K562 (cell line): ENCODE data around the gene ANAPC2. TPM values are rescaled to one million over a fixed set of nuclear protein-coding genes. Genes with fewer than 3 reads are reported as not detected.
A peak's percentile ranks its signal among the peaks of the same experiment; 100 is the strongest.

Experiments
- CSDE1 ChIP-seq, 2 experiments: fragments of 450-650 bp; IDR thresholded peaks; 2 replicates each; pipeline ENCODE4 v1.6.1; 2016; ENCODE audit warnings: mild to moderate bottlenecking in 1 of 2
- E2F1 ChIP-seq: sonication (generic); formaldehyde crosslinking; IDR thresholded peaks from 2 replicates; pipeline ENCODE4 v1.8.1; 2023; ENCODE audit warnings: mild to moderate bottlenecking, missing genetic modification reagents, moderate library complexity
- E2F6 ChIP-seq, 2 experiments: IDR thresholded peaks; 2 replicates each; pipeline ENCODE4 v1.6.1; 2011; ENCODE audit warnings: borderline replicate concordance in 1 of 2, control low read depth in 1 of 2, low read depth in 1 of 2, low read length in 1 of 2, mild to moderate bottlenecking in 1 of 2, mixed read lengths in 1 of 2, moderate library complexity in 1 of 2; ENCODE audit not compliant: insufficient read depth in 1 of 2, insufficient read length in 1 of 2, poor library complexity in 1 of 2, severe bottlenecking in 1 of 2; ENCODE audit errors: extremely low read depth in 1 of 2
- EP400 ChIP-seq: fragments of 450-650 bp; IDR thresholded peaks from 2 replicates; pipeline ENCODE4 v1.6.1; 2017; ENCODE audit warnings: antibody characterized with exemption, mild to moderate bottlenecking, moderate library complexity
- ERF ChIP-seq: fragments of 450-650 bp; formaldehyde crosslinking; IDR thresholded peaks from 2 replicates; pipeline ENCODE4 v1.4.0; 2020; ENCODE audit warnings: mild to moderate bottlenecking, mixed read lengths
- FOXM1 ChIP-seq, 2 experiments: fragments of 450-650 bp in 1 of 2; sonication (generic) in 1 of 2; formaldehyde crosslinking in 1 of 2; IDR thresholded peaks; 2 replicates each; pipeline versions ENCODE4 v1.6.1 to v1.9.0; 2017 to 2022; ENCODE audit warnings: low read depth in 2 of 2, mild to moderate bottlenecking in 2 of 2, missing genetic modification reagents in 1 of 2, moderate library complexity in 1 of 2
- FOXP4 ChIP-seq: sonication (generic); formaldehyde crosslinking; IDR thresholded peaks from 2 replicates; pipeline ENCODE4 v1.8.0; 2022; ENCODE audit warnings: mild to moderate bottlenecking, missing genetic modification reagents, borderline replicate concordance
- GABPB1 ChIP-seq: sonication (generic); formaldehyde crosslinking; IDR thresholded peaks from 2 replicates; pipeline ENCODE4 v1.8.0; 2022; ENCODE audit warnings: mild to moderate bottlenecking, missing genetic modification reagents
- HMG20A ChIP-seq: fragments of 450-650 bp; formaldehyde crosslinking; conservative IDR thresholded peaks from 2 replicates; pipeline ENCODE4 v1.4.0; 2020; ENCODE audit warnings: mild to moderate bottlenecking, mixed read lengths
- MBD2 ChIP-seq: sonication (generic); IDR thresholded peaks from 2 replicates; pipeline ENCODE4 v1.6.1; 2016; ENCODE audit warnings: low read depth, borderline replicate concordance
- RAD51 ChIP-seq: fragments of 450-650 bp; IDR thresholded peaks from 2 replicates; pipeline ENCODE4 v1.7.1; 2016; ENCODE audit warnings: low read depth, mild to moderate bottlenecking, borderline replicate concordance
- RBBP5 ChIP-seq: fragments of 200-600 bp; sonication (generic); IDR thresholded peaks from 2 replicates; pipeline ENCODE4 v1.6.1; 2012; ENCODE audit warnings: borderline replicate concordance, mild to moderate bottlenecking, low read length, control low read depth, inconsistent platforms; ENCODE audit not compliant: insufficient read depth, poor library complexity, severe bottlenecking
- SAFB ChIP-seq: fragments of 200-400 bp; formaldehyde crosslinking; IDR thresholded peaks from 2 replicates; pipeline ENCODE4 v1.6.1; 2017; ENCODE audit warnings: low read depth, low read length, borderline replicate concordance
- SIN3A ChIP-seq, 2 experiments: fragments of 150-350 bp in 1 of 2; IDR thresholded peaks; 2 replicates each; pipeline ENCODE4 v1.6.1; 2011 to 2016; ENCODE audit warnings: borderline replicate concordance in 2 of 2, low read depth in 2 of 2, low read length in 2 of 2, mild to moderate bottlenecking in 2 of 2, moderate library complexity in 2 of 2; ENCODE audit not compliant: control insufficient read depth in 1 of 2
- SPI1 ChIP-seq: IDR thresholded peaks from 2 replicates; pipeline ENCODE4 v1.6.1; 2011; ENCODE audit warnings: low read depth, low read length, control low read depth, borderline replicate concordance
- ZBTB11 ChIP-seq, 3 experiments: fragments of 200-800 bp in 1 of 3; fragments of 250-450 bp in 1 of 3; fragments of 450-650 bp in 1 of 3; sonication (Bioruptor Pico) in 1 of 3; sonication (Bioruptor generic) in 1 of 3; formaldehyde crosslinking in 1 of 3; IDR thresholded peaks; 2 replicates each; pipeline versions ENCODE4 v1.6.1 to v1.8.0; 2016 to 2022; ENCODE audit warnings: mild to moderate bottlenecking in 2 of 3, missing genetic modification characterization in 2 of 3, missing compliant biosample characterization in 1 of 3, moderate library complexity in 1 of 3
- polyA plus RNA-seq, 8 experiments: library from polyadenylated mRNA; depleted of rRNA in 4 of 8; stranded (reverse) in 5 of 8; unstranded in 3 of 8; fragments of >200 nt; fragmentation: Nextera tagmentation in 2 of 8; fragmentation: Illumina TruSeq in 1 of 8; extraction: Ambion mirVana in 2 of 8; extraction: Trizol in 1 of 8; gene quantifications; 2 replicates each; pipeline versions ENCODE4 v1.2.1 to v1.2.3, GENCODE V29; 2011 to 2014; ENCODE audit warnings: inconsistent platforms in 1 of 8, missing spikeins in 1 of 8
- total RNA-seq, 7 experiments: library from RNA; depleted of rRNA in 6 of 7; stranded (reverse); fragments of >200 nt in 6 of 7; fragmentation: Illumina TruSeq in 2 of 7; extraction: Trizol in 2 of 7; gene quantifications; 2 replicates each; pipeline versions ENCODE4 v1.2.1 to v1.2.3, GENCODE V29; 2011 to 2021; ENCODE audit warnings: low replicate concordance in 1 of 7

The ANAPC2 gene
- total and polyA plus RNA-seq, 9 of the 15 experiments (the other 6 are each of a cell fraction or from before 2014, with no cell fraction given): 0.11 to 56.5 (median 17.1) TPM; not detected in 1

- TF ChIP-seq E2F1 (CRISPR knock-in tag) (0 out of 2 replicates have a peak, but pooled peaks have one; percentile 6), ZBTB11 (CRISPR knock-in tag; IDR thresholded peaks at IDR 0.05) (peak in 1 of 3 experiments; percentile 71; a peak in 2 of 6 replicates), FOXP4 (0 out of 2 replicates have a peak, but pooled peaks have one; percentile 31), GABPB1 (CRISPR knock-in tag) (peak; percentile 75), MBD2 (peak; percentile 61; the same call in 1 of the 2 replicates), E2F6 (IDR thresholded peaks at IDR 0.05; ENCODE audit: borderline replicate concordance in 1 of 2, extremely low read depth in 1 of 2, insufficient read depth in 1 of 2, insufficient read length in 1 of 2, low read depth in 1 of 2, low read length in 1 of 2, poor library complexity in 1 of 2, severe bottlenecking in 1 of 2) (peak; percentile 46 to 63), RAD51 (no peak), SPI1 (no peak), FOXM1 (IDR thresholded peaks at IDR 0.05; ENCODE audit: low read depth) (no peak), FOXM1 (CRISPR knock-in tag; IDR thresholded peaks at IDR 0.05; ENCODE audit: low read depth) (peak; percentile 27), SIN3A (IDR thresholded peaks at IDR 0.05; ENCODE audit: borderline replicate concordance in 2 of 2, control insufficient read depth in 1 of 2, low read depth in 2 of 2, low read length in 2 of 2) (peak; percentile 51 to 64; a peak in 2 of 4 replicates), RBBP5 (peak; percentile 84), CSDE1 (IDR thresholded peaks at IDR 0.05) (peak in 1 of 2 experiments; percentile 91; a peak in 1 of 4 replicates), HMG20A (CRISPR knock-in tag) (no peak), EP400 (peak; percentile 82), ERF (CRISPR knock-in tag) (peak; percentile 70; the same call in 1 of the 2 replicates), SAFB (peak; percentile 70)
Measured at GRCh38 chr9:137129456-137130175, 58.7 kb downstream of the ANAPC2 start (continued).
